ENCODE measurements around the gene ANAPC16.
"Not testable (repeated sequence)": the region's sequence is repeated elsewhere in the genome, so short reads cannot be mapped to it uniquely, and the experiment has no call there.

Gene ANAPC16

GRCh38 chr10:72206511-72207229, 9.1 kb upstream of the ANAPC16 start:
- Histone ChIP-seq H3K4me1 (ENCODE audit: control extremely low read depth in 1 of 4, control insufficient read depth in 4 of 4, insufficient read depth in 4 of 4, low read length in 3 of 4) (no peaks in the 10 kb centered on the region), H3K9me3 (ENCODE audit: control extremely low read depth in 1 of 5, control insufficient read depth in 4 of 5, insufficient read depth in 2 of 5, low read depth in 1 of 5, low read length in 4 of 5) (no peaks in the 10 kb centered on the region), H3K27ac (ENCODE audit: insufficient read depth in 1 of 2, low read depth in 1 of 2, low read length in 2 of 2, poor library complexity in 1 of 2, severe bottlenecking in 2 of 2) (no peak overlapping the region), H3K4me3 (ENCODE audit: control insufficient read depth in 1 of 7, extremely low read depth in 1 of 7, insufficient read depth in 4 of 7, low read depth in 2 of 7, low read length in 6 of 7) (no peak overlapping the region), H3K27me3 (replicated peaks in 2 of 5; ENCODE audit: control insufficient read depth in 4 of 5, insufficient read depth in 5 of 5, low read length in 4 of 5) (no peaks in the 10 kb centered on the region), H3K36me3 (ENCODE audit: control insufficient read depth in 4 of 4, insufficient read depth in 4 of 4, low read length in 3 of 4) (peaks cover 4 to 48% (median 23%) of the 10 kb centered on the region in 4 experiments)
- ChIA-PET POLR2A (interaction anchor here (0.5 kb wide), 1 partner anchor 16 kb away, joined by 4 read pairs; no protein-coding TSS in a partner anchor), CTCF (interaction anchor here (0.6 kb wide), 1 partner anchor 588 kb away, joined by 4 read pairs; no protein-coding TSS in a partner anchor)
- 87% methylated on average over 3 of the region's 7 CpGs for WGBS (ENCODE audit: insufficient coverage)
- DNase-seq, result no peak

GRCh38 chr10:72208526-72208925, 7.3 kb upstream of the ANAPC16 start:
- CTCF ChIA-PET; H3K27ac ChIP-seq (ENCODE audit: insufficient read depth in 1 of 2, low read depth in 1 of 2, low read length in 2 of 2, poor library complexity in 1 of 2, severe bottlenecking in 2 of 2); H3K4me3 ChIP-seq (ENCODE audit: control insufficient read depth in 1 of 7, extremely low read depth in 1 of 7, insufficient read depth in 4 of 7, low read depth in 2 of 7, low read length in 6 of 7); POLR2A ChIA-PET; H3K27me3 ChIP-seq (replicated peaks in 2 of 5; ENCODE audit: control insufficient read depth in 4 of 5, insufficient read depth in 5 of 5, low read length in 4 of 5); H3K4me1 ChIP-seq (ENCODE audit: control extremely low read depth in 1 of 4, control insufficient read depth in 4 of 4, insufficient read depth in 4 of 4, low read length in 3 of 4); DNase-seq; H3K9me3 ChIP-seq (ENCODE audit: control extremely low read depth in 1 of 5, control insufficient read depth in 4 of 5, insufficient read depth in 2 of 5, low read depth in 1 of 5, low read length in 4 of 5): not testable (repeated sequence)
- WGBS (ENCODE audit: insufficient coverage), result no CpG with 5 or more reads among the region's 2 CpGs
- peaks cover 4 to 34% (median 19%) of the 10 kb centered on the region in 4 experiments for H3K36me3 ChIP-seq (ENCODE audit: control insufficient read depth in 4 of 4, insufficient read depth in 4 of 4, low read length in 3 of 4)

- CTCF ChIA-PET, POLR2A ChIA-PET: not testable (repeated sequence)
These were observed 4.4 kb upstream of the ANAPC16 start for GRCh38 chr10:72211381-72211780.

GRCh38 chr10:72211832-72212231, 4.0 kb upstream of the ANAPC16 start:
- DNase-seq; H3K27ac ChIP-seq (ENCODE audit: insufficient read depth in 1 of 2, low read depth in 1 of 2, low read length in 2 of 2, poor library complexity in 1 of 2, severe bottlenecking in 2 of 2); H3K4me3 ChIP-seq (ENCODE audit: control insufficient read depth in 1 of 7, extremely low read depth in 1 of 7, insufficient read depth in 4 of 7, low read depth in 2 of 7, low read length in 6 of 7); POLR2A ChIA-PET; H3K27me3 ChIP-seq (replicated peaks in 2 of 5; ENCODE audit: control insufficient read depth in 4 of 5, insufficient read depth in 5 of 5, low read length in 4 of 5); H3K9me3 ChIP-seq (ENCODE audit: control extremely low read depth in 1 of 5, control insufficient read depth in 4 of 5, insufficient read depth in 2 of 5, low read depth in 1 of 5, low read length in 4 of 5): not testable (repeated sequence)
- Histone ChIP-seq H3K4me1 (ENCODE audit: control extremely low read depth in 1 of 4, control insufficient read depth in 4 of 4, insufficient read depth in 4 of 4, low read length in 3 of 4) (peaks cover 6 to 16% (median 12%) of the 10 kb centered on the region in 4 experiments), H3K36me3 (ENCODE audit: control insufficient read depth in 4 of 4, insufficient read depth in 4 of 4, low read length in 3 of 4) (peaks cover 3 to 28% (median 12%) of the 10 kb centered on the region in 4 experiments)
- 100% methylated on average over 2 of the region's 2 CpGs for WGBS (ENCODE audit: insufficient coverage)
- CTCF ChIA-PET, result interaction anchor here (1.5 kb wide), 1 partner anchor 10 kb away, joined by 3 read pairs; no protein-coding TSS in a partner anchor

More at GRCh38 chr10:72211381-72211780, 4.4 kb upstream of the ANAPC16 start:
- not testable (repeated sequence) for H3K27ac ChIP-seq (ENCODE audit: insufficient read depth in 1 of 2, low read depth in 1 of 2, low read length in 2 of 2, poor library complexity in 1 of 2, severe bottlenecking in 2 of 2); H3K4me3 ChIP-seq (ENCODE audit: control insufficient read depth in 1 of 7, extremely low read depth in 1 of 7, insufficient read depth in 4 of 7, low read depth in 2 of 7, low read length in 6 of 7); DNase-seq; H3K27me3 ChIP-seq (replicated peaks in 2 of 5; ENCODE audit: control insufficient read depth in 4 of 5, insufficient read depth in 5 of 5, low read length in 4 of 5); H3K9me3 ChIP-seq (ENCODE audit: control extremely low read depth in 1 of 5, control insufficient read depth in 4 of 5, insufficient read depth in 2 of 5, low read depth in 1 of 5, low read length in 4 of 5)
- Histone ChIP-seq H3K4me1 (ENCODE audit: control extremely low read depth in 1 of 4, control insufficient read depth in 4 of 4, insufficient read depth in 4 of 4, low read length in 3 of 4) (peaks cover 3 to 12% (median 9%) of the 10 kb centered on the region in 4 experiments), H3K36me3 (ENCODE audit: control insufficient read depth in 4 of 4, insufficient read depth in 4 of 4, low read length in 3 of 4) (peaks cover 3 to 31% (median 15%) of the 10 kb centered on the region in 4 experiments)
- WGBS (ENCODE audit: insufficient coverage), result 91% methylated on average over 7 of the region's 11 CpGs

GRCh38 chr10:72218325-72218724, 2.5 kb downstream of the ANAPC16 start:
- peaks cover 3 to 8% (median 5%) of the 10 kb centered on the region in 4 experiments for H3K36me3 ChIP-seq (ENCODE audit: control insufficient read depth in 4 of 4, insufficient read depth in 4 of 4, low read length in 3 of 4)
- no peaks in the 10 kb centered on the region for H3K9me3 ChIP-seq (ENCODE audit: control extremely low read depth in 1 of 5, control insufficient read depth in 4 of 5, insufficient read depth in 2 of 5, low read depth in 1 of 5, low read length in 4 of 5)
- DNase-seq, result peak; percentile 25 to 82 (median 72)
- H3K4me1 ChIP-seq (ENCODE audit: control extremely low read depth in 1 of 4, control insufficient read depth in 4 of 4, insufficient read depth in 4 of 4, low read length in 3 of 4), result peaks cover 17 to 40% (median 26%) of the 10 kb centered on the region in 4 experiments
- ChIA-PET CTCF (interaction anchor here (0.6 to 2.1 kb wide), 6 partner anchors 19 to 699 kb away, joined by 3 to 9 read pairs (median 4); no protein-coding TSS in a partner anchor), POLR2A (interaction anchor here (0.5 kb wide), 1 partner anchor 124 kb away, joined by 3 read pairs; no protein-coding TSS in a partner anchor)
- no peaks in the 10 kb centered on the region for H3K27me3 ChIP-seq (replicated peaks in 2 of 5; ENCODE audit: control insufficient read depth in 4 of 5, insufficient read depth in 5 of 5, low read length in 4 of 5)
- H3K4me3 ChIP-seq (ENCODE audit: control insufficient read depth in 1 of 7, extremely low read depth in 1 of 7, insufficient read depth in 4 of 7, low read depth in 2 of 7, low read length in 6 of 7), result no peak overlapping the region
- WGBS (ENCODE audit: insufficient coverage), result no CpG with 5 or more reads among the region's 1 CpG
- peak overlapping the region in 1 of 2 experiments; percentile 32 for H3K27ac ChIP-seq (ENCODE audit: insufficient read depth in 1 of 2, low read depth in 1 of 2, low read length in 2 of 2, poor library complexity in 1 of 2, severe bottlenecking in 2 of 2)

GRCh38 chr10:72218726-72219125, 2.9 kb downstream of the ANAPC16 start:
- POLR2A ChIA-PET, result no interaction called here
- peak overlapping the region in 1 of 2 experiments; percentile 32 for H3K27ac ChIP-seq (ENCODE audit: insufficient read depth in 1 of 2, low read depth in 1 of 2, low read length in 2 of 2, poor library complexity in 1 of 2, severe bottlenecking in 2 of 2)
- no peak overlapping the region for H3K4me3 ChIP-seq (ENCODE audit: control insufficient read depth in 1 of 7, extremely low read depth in 1 of 7, insufficient read depth in 4 of 7, low read depth in 2 of 7, low read length in 6 of 7)
- H3K9me3 ChIP-seq (ENCODE audit: control extremely low read depth in 1 of 5, control insufficient read depth in 4 of 5, insufficient read depth in 2 of 5, low read depth in 1 of 5, low read length in 4 of 5), result no peaks in the 10 kb centered on the region
- no peak for DNase-seq
- CTCF ChIA-PET, result interaction anchor here (0.6 to 2.1 kb wide), 7 partner anchors 19 to 700 kb away, joined by 3 to 10 read pairs (median 4); no protein-coding TSS in a partner anchor
- H3K4me1 ChIP-seq (ENCODE audit: control extremely low read depth in 1 of 4, control insufficient read depth in 4 of 4, insufficient read depth in 4 of 4, low read length in 3 of 4), result peaks cover 17 to 40% (median 26%) of the 10 kb centered on the region in 4 experiments
- peaks cover 3 to 8% (median 5%) of the 10 kb centered on the region in 4 experiments for H3K36me3 ChIP-seq (ENCODE audit: control insufficient read depth in 4 of 4, insufficient read depth in 4 of 4, low read length in 3 of 4)
- WGBS (ENCODE audit: insufficient coverage), result 40% methylated on average over 1 of the region's 2 CpGs
- no peaks in the 10 kb centered on the region for H3K27me3 ChIP-seq (replicated peaks in 2 of 5; ENCODE audit: control insufficient read depth in 4 of 5, insufficient read depth in 5 of 5, low read length in 4 of 5)

Measured in common myeloid progenitor, CD34-positive (primary cell).